T47D (cell line): ENCODE measurements around the gene ZNF532.
"Not testable (repeated sequence)": the region's sequence is repeated elsewhere in the genome, so short reads cannot be mapped to it uniquely, and the experiment has no call there.

Source experiments
- DNase-seq, 2 experiments: peaks; one replicate each; pipeline versions ENCODE4 v3.0.0 to v3.0.0-alpha.2; 2011 to 2012; ENCODE audit warnings: low read depth in 1 of 2, low spot score in 1 of 2
- JUND ChIP-seq: IDR thresholded peaks from 2 replicates; pipeline ENCODE4 v1.6.1; 2012; ENCODE audit warnings: low read depth
- in situ Hi-C: cut with HindIII; loops from 2 replicates; pipeline ENCODE4 v1.10.0; 2016; ENCODE audit warnings: low sequenced_read_pairs, low pct_unique_long_range_greater_than_20kb

Gene ZNF532

GRCh38 chr18:58903533-58903932, 38.9 kb downstream of the ZNF532 start:
- no peak for DNase-seq
- TF ChIP-seq JUND: no peak
- in situ Hi-C loops: no loop called here

DNA sequence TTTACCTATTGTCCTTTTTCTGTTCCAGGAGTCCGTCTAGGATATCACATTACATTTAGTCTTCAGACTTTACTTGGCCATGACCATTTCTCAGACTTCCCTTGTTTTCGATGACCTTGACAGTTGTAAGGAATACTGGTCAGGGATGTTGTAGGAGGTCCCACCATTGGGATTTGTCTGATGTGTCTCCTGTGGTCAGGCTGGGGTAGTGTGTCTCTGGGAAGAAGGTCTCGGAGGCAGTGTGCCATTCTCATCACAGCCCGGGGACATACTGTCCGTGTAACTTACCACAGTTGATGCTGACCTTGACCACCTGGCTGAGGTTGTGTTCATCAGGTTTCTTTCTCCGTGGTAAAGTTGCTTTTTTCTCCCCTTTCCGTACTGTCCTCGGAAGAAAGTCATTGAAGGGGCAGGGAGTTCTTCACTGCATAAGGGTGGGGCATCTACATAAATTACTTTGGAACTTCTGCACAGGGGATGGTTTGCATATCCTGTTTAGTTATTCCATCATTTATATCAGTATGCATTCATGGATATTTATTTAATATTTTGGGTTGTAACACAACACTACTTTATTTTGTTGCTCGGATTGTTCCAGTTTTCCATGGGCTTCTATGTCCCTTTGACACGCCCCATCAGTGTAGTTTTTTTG, 41.2 kb downstream of the ZNF532 start:
- TF ChIP-seq JUND: no peak
- in situ Hi-C loops: no loop called here
- DNase-seq: no peak

DNA sequence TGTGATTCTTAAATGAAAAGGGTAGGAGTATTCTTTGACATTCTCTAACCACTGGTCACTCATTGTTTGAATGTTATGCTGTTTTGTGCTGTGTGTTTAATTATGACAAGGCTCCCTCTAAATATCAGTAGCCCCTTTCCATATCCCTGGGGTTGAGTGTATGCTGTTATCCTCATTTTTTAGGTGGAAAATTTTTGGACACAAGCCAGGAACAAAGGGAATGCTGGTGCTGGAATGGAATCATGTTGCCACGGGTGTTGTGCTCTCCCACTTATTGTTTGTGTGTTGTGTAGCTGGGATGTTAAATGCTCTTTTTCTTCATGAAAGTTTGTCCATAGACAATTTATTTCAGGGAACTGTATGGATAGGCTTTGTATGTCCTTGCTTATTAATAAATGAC, 43.3 kb downstream of the ZNF532 start:
- in situ Hi-C loops: no loop called here

GRCh38 chr18:58909521-58909920, 44.8 kb downstream of the ZNF532 start:
- in situ Hi-C loops: no loop called here
- no peak for DNase-seq
- no peak for TF ChIP-seq JUND

More for the DNA sequence above, 43.3 kb downstream of the ZNF532 start:
- no peak for TF ChIP-seq JUND
- no peak for DNase-seq

- TF ChIP-seq JUND: no peak
- DNase-seq: no peak
- in situ Hi-C loops: no loop called here
Observed at GRCh38 chr18:58911241-58911640, 46.6 kb downstream of the ZNF532 start.

DNA sequence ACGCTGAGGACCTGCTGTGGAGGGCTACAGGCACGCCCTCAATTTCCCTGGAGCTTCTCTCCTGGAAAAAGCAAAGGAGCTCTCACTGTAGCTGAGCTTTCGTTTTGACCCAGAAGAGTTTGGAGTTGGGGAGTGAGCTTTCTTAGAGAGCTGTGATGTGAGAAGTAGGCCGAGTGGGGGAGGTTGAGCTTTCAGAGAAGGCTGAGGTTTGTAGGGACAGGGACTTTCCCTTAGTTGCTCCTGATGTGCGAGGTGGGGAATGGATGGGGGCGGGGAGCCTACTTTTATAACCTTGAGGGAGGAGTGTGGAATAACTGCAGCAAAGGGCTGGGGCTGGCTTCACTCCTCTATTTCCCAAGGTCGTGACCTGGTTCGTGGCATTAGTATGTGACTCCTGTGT, 47.1 kb downstream of the ZNF532 start:
- no peak for DNase-seq
- in situ Hi-C loops: no loop called here
- no peak for TF ChIP-seq JUND

DNA sequence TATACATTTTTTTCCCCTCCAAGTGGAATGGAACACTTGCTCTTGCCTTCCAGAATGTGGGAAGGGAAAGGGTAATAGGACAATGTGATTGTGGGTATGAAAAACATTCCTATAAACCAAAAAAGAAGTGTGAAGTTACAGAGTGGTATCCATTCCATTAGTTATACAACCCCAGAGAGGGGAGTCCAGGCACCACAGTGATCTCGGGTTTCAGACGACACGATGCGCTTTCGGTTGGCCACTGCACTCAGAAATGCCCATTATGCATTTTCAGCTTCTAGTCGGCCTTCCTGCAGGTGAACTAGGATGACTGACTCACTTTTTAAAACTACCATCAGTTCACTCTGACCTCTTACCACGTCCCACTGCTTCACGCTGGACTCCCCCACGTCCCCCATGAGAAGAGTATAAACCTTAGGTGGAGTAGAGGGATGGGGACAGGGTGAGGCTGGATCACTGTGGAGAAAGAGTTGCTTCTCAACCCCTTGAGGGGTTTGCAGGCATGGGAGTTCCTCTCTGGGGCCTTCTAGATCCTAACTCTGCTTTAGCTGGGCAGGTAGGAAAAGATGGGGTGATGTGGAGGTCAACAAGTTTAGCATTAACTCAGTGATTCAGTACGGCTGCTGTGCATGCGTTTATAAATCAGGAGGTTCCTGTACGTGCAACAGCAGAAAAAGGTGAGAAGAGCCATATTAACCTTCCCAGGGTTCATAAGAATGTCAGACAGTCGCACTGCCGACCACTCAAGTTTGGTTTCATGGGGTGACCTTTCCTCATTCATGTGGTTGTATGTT, 50.5 kb downstream of the ZNF532 start:
- no peak for DNase-seq
- no peak for TF ChIP-seq JUND
- in situ Hi-C loops: no loop called here

DNA sequence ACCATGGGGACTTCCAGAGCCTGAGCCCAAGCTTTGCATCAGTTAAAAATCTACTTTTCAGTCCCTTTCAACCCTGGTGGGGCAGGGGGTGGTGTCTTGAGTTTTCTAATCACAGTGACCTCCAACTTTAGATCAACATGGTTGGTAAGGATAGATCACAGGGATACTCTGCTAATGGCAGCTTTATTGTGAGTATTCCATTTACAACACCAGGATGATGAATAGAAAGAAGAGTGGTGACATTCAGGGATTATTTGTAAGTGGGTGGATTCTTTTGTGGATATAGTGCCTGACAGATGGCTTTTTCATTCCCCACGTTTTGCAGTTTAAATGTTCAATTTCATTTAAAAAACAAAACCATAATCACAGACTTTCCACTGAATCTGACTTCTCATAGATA, 51.3 kb downstream of the ZNF532 start:
- TF ChIP-seq JUND: no peak
- in situ Hi-C loops: no loop called here
- no peak for DNase-seq

DNA sequence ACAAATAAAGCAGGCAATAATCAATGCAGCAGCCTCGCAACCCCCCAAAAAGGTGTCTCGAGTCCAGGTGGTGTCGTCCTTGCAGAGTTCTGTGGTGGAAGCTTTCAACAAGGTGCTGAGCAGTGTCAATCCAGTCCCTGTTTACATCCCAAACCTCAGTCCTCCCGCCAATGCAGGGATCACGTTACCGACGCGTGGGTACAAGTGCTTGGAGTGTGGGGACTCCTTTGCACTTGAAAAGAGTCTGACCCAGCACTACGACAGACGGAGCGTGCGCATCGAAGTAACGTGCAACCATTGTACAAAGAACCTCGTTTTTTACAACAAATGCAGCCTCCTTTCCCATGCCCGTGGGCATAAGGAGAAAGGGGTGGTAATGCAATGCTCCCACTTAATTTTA, 55.3 kb downstream of the ZNF532 start:
- in situ Hi-C loops, DNase-seq: not testable (repeated sequence)

GRCh38 chr18:58922995-58923394, 58.3 kb downstream of the ZNF532 start:
- no peak for TF ChIP-seq JUND
- no peak for DNase-seq
- in situ Hi-C loops: no loop called here

DNA sequence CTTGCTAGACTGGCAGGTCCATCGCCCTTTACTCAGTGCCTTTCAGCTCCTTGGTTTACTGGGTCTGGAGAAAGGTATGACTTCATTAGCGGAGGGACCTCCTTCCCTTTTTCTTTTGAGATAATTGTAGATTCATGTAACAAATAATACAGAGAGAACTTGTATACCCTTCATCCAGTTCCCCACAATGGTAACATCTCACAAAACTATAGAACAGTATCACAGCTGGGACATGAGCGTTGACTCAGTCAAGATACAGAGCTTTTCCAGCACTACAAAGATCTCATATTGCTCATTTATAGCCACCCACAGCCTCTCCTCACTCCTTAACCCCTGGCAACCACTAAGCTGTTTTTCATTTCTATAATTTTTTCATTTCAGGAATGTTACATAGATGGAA, 59.8 kb downstream of the ZNF532 start:
- in situ Hi-C loops: no loop called here
- no peak for DNase-seq
- TF ChIP-seq JUND: no peak

DNA sequence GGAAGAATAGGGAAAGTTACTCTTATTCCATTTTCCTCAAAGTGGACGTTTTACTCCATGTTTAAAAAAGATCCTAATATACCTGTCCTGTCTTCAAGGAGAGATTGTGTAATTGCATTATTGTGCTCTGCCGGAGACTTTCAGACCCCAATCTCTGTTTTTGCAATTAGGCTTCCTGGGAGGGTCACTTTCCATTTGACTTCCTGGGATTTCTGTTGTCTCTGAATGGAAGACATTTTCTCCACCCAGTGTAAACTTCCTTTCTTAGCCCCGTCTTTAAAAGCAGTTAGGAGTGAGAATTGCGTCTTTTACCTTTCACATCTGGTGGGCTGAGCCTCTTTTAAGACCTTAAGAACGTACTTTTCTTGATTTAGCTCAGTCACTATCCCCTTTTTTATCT, 63.0 kb downstream of the ZNF532 start:
- in situ Hi-C loops: no loop called here
- no peak for TF ChIP-seq JUND
- no peak for DNase-seq

GRCh38 chr18:58928386-58928785, 63.7 kb downstream of the ZNF532 start:
- no peak for TF ChIP-seq JUND
- in situ Hi-C loops: no loop called here
- no peak for DNase-seq

DNA sequence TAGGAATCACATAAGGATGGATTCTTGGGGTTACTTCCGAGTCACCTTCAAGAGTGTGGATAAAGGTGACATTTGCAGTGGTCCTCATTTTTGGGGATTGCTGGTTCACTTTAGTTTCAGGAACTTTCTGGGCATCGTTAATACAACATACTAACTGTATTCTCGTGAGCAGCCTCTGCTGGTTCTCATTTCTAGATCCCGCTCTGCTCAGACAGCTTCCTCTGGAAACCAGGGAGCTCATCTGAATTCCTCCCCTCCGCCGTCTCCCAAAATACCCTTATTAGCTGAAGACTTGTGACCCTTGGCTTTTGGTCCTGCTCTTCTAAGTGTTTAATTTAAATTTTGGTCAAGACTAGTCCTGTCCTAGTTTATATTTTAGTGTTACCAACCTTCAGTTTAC, 64.5 kb downstream of the ZNF532 start:
- in situ Hi-C loops: no loop called here
- no peak for TF ChIP-seq JUND

More for the DNA sequence above, 64.5 kb downstream of the ZNF532 start:
- DNase-seq: no peak
